Measurements from ENCODE around the gene RIMKLB.
"Not testable (repeated sequence)": the region's sequence is repeated elsewhere in the genome, so short reads cannot be mapped to it uniquely, and the experiment has no call there.

The RIMKLB gene

GRCh38 chr12:8762701-8763100 lies 64.9 kb downstream of the RIMKLB start:
- not testable (repeated sequence) for DNase-seq (ENCODE audit: low read depth in 1 of 2, low spot score in 1 of 2); H3K27ac ChIP-seq (replicated peaks); H3K4me3 ChIP-seq (replicated peaks; ENCODE audit: insufficient read depth, low read length)

GRCh38 chr12:8766121-8766520 lies 68.3 kb downstream of the RIMKLB start:
- H3K27me3 ChIP-seq (ENCODE audit: insufficient read depth, poor library complexity, severe bottlenecking); H3K4me3 ChIP-seq (replicated peaks; ENCODE audit: insufficient read depth, low read length); DNase-seq (ENCODE audit: low read depth in 1 of 2, low spot score in 1 of 2); H3K27ac ChIP-seq (replicated peaks): not testable (repeated sequence)

More at GRCh38 chr12:8762701-8763100, 64.9 kb downstream of the RIMKLB start:
- H3K27me3 ChIP-seq (ENCODE audit: insufficient read depth, poor library complexity, severe bottlenecking): not testable (repeated sequence)

DNA sequence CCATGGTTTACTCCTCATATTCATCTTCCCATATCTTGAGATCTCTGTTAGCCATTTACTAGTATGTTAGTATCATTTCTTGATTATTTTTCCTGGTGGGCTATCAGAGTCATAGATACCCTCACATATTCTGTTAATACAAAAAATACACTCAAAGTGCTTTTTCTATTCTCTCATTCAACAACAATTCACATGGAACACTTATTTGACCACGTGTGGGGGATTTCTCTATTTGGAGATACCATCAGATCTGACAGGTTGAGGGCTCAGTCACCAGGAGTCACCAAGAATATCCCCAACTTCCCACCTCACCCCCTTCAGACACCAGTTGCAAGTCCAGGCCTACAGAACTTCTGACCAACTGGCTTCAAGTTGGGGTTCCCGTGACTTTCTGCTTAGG lies 72.7 kb downstream of the RIMKLB start:
- TF ChIP-seq REST (IDR thresholded peaks at IDR 0.05; ENCODE audit: insufficient replicate concordance, low read depth): no peak

DNA sequence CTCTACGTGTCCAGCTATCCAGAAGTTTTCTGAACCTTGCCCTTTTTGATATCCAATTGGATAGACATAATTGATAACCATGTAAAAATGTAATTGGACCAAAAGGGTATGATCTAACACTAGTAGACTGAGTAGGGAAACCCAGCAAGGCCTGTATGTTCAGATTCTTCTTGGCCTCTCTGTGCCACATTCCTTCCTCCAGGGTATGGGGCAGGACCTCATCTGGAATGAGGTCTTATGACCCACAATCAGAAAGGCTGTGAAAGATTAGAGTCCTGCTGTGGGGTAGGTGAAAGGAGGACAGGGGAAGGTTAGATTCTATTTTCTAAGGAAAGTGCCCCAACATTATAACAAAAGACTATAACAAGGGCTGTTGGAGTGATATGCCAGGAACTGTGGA lies 73.3 kb downstream of the RIMKLB start:
- no peak overlapping the region for H3K4me3 ChIP-seq (replicated peaks; ENCODE audit: insufficient read depth, low read length)
- TF ChIP-seq SPI1 (IDR thresholded peaks at IDR 0.05; ENCODE audit: borderline replicate concordance, low read depth): no peak
- TF ChIP-seq POLR2AphosphoS5 (IDR thresholded peaks at IDR 0.05; ENCODE audit: low read depth): no peak
- TF ChIP-seq REST (IDR thresholded peaks at IDR 0.05; ENCODE audit: insufficient replicate concordance, low read depth): no peak
- no peak for TF ChIP-seq CTCF (IDR thresholded peaks at IDR 0.05; ENCODE audit: insufficient read depth, low read length)
- TF ChIP-seq GABPA (IDR thresholded peaks at IDR 0.05; ENCODE audit: low read depth): no peak
- no peak overlapping the region for H3K27ac ChIP-seq (replicated peaks)
- no peak for DNase-seq (ENCODE audit: low read depth in 1 of 2, low spot score in 1 of 2)
- peaks cover 2% of the 10 kb centered on the region for H3K27me3 ChIP-seq (ENCODE audit: insufficient read depth, poor library complexity, severe bottlenecking)

More for the DNA sequence above, 72.7 kb downstream of the RIMKLB start:
- H3K27ac ChIP-seq (replicated peaks): no peak overlapping the region
- H3K27me3 ChIP-seq (ENCODE audit: insufficient read depth, poor library complexity, severe bottlenecking): peaks cover 2% of the 10 kb centered on the region
- no peak for DNase-seq (ENCODE audit: low read depth in 1 of 2, low spot score in 1 of 2)
- no peak overlapping the region for H3K4me3 ChIP-seq (replicated peaks; ENCODE audit: insufficient read depth, low read length)

GRCh38 chr12:8773461-8773860 lies 75.7 kb downstream of the RIMKLB start:
- no peak for DNase-seq (ENCODE audit: low read depth in 1 of 2, low spot score in 1 of 2)
- H3K27me3 ChIP-seq (ENCODE audit: insufficient read depth, poor library complexity, severe bottlenecking): peaks cover 6% of the 10 kb centered on the region
- TF ChIP-seq CTCF (IDR thresholded peaks at IDR 0.05; ENCODE audit: insufficient read depth, low read length) (no peak), POLR2AphosphoS5 (IDR thresholded peaks at IDR 0.05; ENCODE audit: low read depth) (no peak), REST (IDR thresholded peaks at IDR 0.05; ENCODE audit: insufficient replicate concordance, low read depth) (no peak), GABPA (IDR thresholded peaks at IDR 0.05; ENCODE audit: low read depth) (no peak), SPI1 (IDR thresholded peaks at IDR 0.05; ENCODE audit: borderline replicate concordance, low read depth) (no peak)
- no peak overlapping the region for H3K4me3 ChIP-seq (replicated peaks; ENCODE audit: insufficient read depth, low read length)
- no peak overlapping the region for H3K27ac ChIP-seq (replicated peaks)

Measured in HL-60 (cell line).